Stimulated activated memory B cell treated with anti-CD40 and anti-IgM and Interleukin-4, amounts not matched to agents 10 μg/mL and 1 μg/mL and 100 μg/mL, for 72 hours (primary cell): ENCODE measurements around the gene FADS6.

Source experiments
- ATAC-seq: fragments of 150-1000 bp; cut with Tn5 transposase; 2 replicates; pipeline ENCODE4 v1.10.0; 2021
- H3K27ac Mint-ChIP-seq: one replicate; pipeline ENCODE4 v1.8.0; 2022; ENCODE audit warnings: mild to moderate bottlenecking, mixed read lengths
- H3K27me3 Mint-ChIP-seq: one replicate; pipeline ENCODE4 v1.8.0; 2022; ENCODE audit warnings: mixed read lengths
- H3K36me3 Mint-ChIP-seq: one replicate; pipeline ENCODE4 v1.8.0; 2022; ENCODE audit warnings: mixed read lengths
- H3K4me1 Mint-ChIP-seq: one replicate; pipeline ENCODE4 v1.8.0; 2022; ENCODE audit warnings: mixed read lengths
- H3K4me3 Mint-ChIP-seq: one replicate; pipeline ENCODE4 v1.8.0; 2022; ENCODE audit warnings: mild to moderate bottlenecking, moderate library complexity, mixed read lengths
- H3K9me3 Mint-ChIP-seq: one replicate; pipeline ENCODE4 v1.8.0; 2022; ENCODE audit warnings: mixed read lengths

The FADS6 gene

DNA sequence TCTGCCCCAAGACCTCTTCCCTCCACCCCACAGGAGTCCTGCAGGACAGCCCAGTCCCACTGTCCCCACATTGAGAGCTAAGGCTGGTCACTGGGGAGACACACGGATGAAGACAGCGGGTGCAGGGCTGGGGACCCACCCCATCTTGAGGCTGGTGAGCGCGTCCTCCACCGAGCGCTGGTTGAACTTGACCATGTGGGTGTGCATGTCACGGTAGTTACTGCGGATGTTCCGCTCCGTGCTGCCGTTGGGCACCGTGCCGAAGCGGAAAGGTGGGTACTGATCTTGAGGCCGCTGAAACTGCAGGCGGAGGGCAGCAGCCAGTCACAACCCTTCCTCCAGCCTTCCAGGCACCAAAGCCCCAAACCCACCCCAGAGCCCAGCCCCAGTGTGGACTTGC, 46.8 kb downstream of the FADS6 start:
- Mint-ChIP-seq H3K27ac (no peak overlapping the region), H3K36me3 (no peaks in the 10 kb centered on the region), H3K9me3 (no peaks in the 10 kb centered on the region), H3K4me3 (no peak overlapping the region), H3K27me3 (peaks cover 68% of the 10 kb centered on the region), H3K4me1 (peaks cover 12% of the 10 kb centered on the region)
- no peak for ATAC-seq

DNA sequence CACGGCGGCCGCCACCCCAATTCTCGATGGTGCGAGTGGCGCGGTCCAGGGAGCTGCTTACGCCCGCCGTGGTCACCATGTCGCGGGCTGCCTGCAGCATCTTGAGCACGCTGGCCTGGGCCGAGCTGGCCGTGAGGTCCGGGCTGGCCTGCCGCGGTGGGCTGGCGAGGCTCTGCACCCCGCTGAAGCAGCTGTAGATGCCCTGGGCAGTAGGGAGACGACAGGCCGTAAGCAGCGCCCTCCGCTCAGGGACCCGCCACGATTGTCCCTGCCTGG, 50.1 kb downstream of the FADS6 start:
- H3K4me1 Mint-ChIP-seq, result peaks cover 27% of the 10 kb centered on the region
- ATAC-seq, result no peak
- H3K9me3 Mint-ChIP-seq, result no peaks in the 10 kb centered on the region
- H3K4me3 Mint-ChIP-seq, result no peak overlapping the region
- H3K27me3 Mint-ChIP-seq, result peaks cover 35% of the 10 kb centered on the region
- peaks cover 6% of the 10 kb centered on the region for H3K36me3 Mint-ChIP-seq
- no peak overlapping the region for H3K27ac Mint-ChIP-seq

DNA sequence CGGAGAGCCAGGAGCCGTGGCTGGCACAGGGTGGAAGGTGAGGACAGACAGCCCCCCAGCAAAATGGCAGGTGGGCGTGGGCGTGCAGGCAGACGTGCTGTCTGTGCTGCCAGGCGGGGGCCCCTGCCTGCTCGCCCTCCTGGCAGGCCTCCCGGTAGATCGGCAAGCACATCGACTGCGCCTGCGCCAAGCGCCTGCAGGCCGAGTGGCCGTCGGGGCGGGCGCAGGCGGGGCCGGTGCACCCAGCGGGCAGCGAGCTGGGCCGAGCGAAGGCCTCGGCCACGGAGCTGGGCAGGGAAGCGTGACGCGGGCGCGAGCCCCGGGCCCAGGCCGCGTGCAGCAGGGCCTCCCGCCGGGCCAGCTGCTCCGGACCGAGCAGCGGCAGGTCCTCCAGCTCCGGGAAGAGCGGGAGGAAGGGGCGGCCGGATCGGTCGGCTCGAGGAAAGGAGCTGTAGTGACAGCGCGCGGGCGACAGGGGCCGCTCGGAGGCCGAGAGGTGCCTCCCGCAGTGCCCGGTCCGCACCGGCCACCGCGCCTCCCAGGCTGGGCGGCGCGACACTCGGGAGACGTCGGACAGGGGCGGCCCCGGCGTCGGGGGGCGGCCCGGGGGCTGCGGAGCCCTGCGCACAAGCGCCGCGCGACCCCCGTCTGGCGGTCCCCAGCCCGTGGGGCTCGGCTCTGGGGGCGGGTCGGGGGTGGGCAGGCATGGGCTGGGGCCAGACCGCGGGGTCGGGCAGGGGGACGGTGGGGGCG, 50.7 kb downstream of the FADS6 start:
- H3K27me3 Mint-ChIP-seq, result peaks cover 30% of the 10 kb centered on the region
- H3K27ac Mint-ChIP-seq, result no peak overlapping the region
- peaks cover 11% of the 10 kb centered on the region for H3K36me3 Mint-ChIP-seq
- H3K9me3 Mint-ChIP-seq, result no peaks in the 10 kb centered on the region
- ATAC-seq, result peak; percentile 49
- peaks cover 27% of the 10 kb centered on the region for H3K4me1 Mint-ChIP-seq
- no peak overlapping the region for H3K4me3 Mint-ChIP-seq

DNA sequence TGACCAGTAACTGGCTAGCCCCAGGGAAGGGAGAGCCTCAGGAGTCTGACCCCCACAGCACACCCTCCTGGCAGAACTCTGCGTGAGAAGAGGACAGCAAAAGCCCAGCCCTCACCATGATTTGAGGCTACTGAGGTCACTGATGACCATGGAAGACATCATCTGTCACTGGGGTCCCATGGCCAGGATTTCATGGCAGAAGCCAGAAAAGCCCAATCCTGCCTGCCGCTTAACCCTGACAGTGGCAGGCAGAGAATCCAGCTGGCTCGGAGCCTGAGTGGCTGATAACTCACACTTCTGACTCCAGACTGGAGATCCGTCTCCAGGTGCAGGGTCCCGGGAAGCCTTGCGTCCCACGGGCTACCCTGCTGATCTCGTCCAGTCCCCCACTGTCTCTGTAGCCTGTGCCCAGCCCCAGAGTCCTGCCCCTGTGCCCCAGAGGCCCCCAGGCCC, 51.3 kb downstream of the FADS6 start:
- no peak overlapping the region for H3K4me3 Mint-ChIP-seq
- H3K4me1 Mint-ChIP-seq, result peaks cover 27% of the 10 kb centered on the region
- H3K27ac Mint-ChIP-seq, result no peak overlapping the region
- peaks cover 29% of the 10 kb centered on the region for H3K27me3 Mint-ChIP-seq
- peaks cover 12% of the 10 kb centered on the region for H3K36me3 Mint-ChIP-seq
- no peaks in the 10 kb centered on the region for H3K9me3 Mint-ChIP-seq
- no peak for ATAC-seq

DNA sequence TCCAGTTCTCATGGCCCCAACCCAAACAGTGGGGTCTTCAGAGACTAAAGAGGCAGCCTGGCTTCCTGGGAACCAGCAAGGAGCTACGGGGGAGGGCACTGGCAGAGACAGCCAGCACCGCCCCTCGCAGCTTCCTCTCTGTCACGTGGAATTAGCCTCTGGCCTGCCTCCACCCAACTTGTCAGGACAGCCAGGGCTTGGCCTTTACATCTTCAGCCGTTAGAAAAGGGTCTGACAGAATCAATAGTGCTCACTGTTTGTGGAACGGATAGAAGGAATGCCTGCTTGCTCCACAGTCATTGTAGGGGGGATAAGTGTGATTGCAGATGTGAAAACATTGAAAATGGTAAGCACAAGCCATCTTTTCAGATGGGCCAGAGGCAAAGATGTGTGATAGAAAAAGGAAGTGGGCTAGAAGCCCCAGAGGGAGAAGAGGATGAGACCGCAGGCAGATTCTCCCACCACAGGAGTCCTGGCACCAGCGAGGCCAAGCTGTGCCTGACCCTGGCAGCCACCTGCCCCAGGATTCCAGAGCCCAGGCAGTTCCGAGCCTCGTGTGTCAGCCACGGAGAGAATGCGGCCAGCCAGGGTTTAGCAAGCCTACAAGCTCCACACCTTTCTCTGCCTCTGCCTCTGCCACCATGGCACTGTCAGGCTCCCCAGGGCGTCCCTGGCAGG, 52.3 kb downstream of the FADS6 start:
- ATAC-seq, result peak; percentile 55
- no peak overlapping the region for H3K4me3 Mint-ChIP-seq
- H3K4me1 Mint-ChIP-seq, result peaks cover 35% of the 10 kb centered on the region
- H3K36me3 Mint-ChIP-seq, result peaks cover 23% of the 10 kb centered on the region
- H3K9me3 Mint-ChIP-seq, result no peaks in the 10 kb centered on the region
- no peak overlapping the region for H3K27ac Mint-ChIP-seq
- H3K27me3 Mint-ChIP-seq, result peaks cover 22% of the 10 kb centered on the region

- peaks cover 44% of the 10 kb centered on the region for H3K4me1 Mint-ChIP-seq
- ATAC-seq, result no peak
- peaks cover 27% of the 10 kb centered on the region for H3K36me3 Mint-ChIP-seq
- no peak overlapping the region for H3K4me3 Mint-ChIP-seq
- H3K9me3 Mint-ChIP-seq, result no peaks in the 10 kb centered on the region
- no peak overlapping the region for H3K27ac Mint-ChIP-seq
- H3K27me3 Mint-ChIP-seq, result peaks cover 13% of the 10 kb centered on the region
Observed at GRCh38 chr17:74839990-74840852, 53.2 kb downstream of the FADS6 start.

GRCh38 chr17:74838274-74838673, 55.2 kb downstream of the FADS6 start:
- Mint-ChIP-seq H3K27me3 (peaks cover under 1% of the 10 kb centered on the region), H3K27ac (no peak overlapping the region), H3K9me3 (no peaks in the 10 kb centered on the region), H3K36me3 (peaks cover 27% of the 10 kb centered on the region), H3K4me1 (peaks cover 55% of the 10 kb centered on the region), H3K4me3 (no peak overlapping the region)
- no peak for ATAC-seq

DNA sequence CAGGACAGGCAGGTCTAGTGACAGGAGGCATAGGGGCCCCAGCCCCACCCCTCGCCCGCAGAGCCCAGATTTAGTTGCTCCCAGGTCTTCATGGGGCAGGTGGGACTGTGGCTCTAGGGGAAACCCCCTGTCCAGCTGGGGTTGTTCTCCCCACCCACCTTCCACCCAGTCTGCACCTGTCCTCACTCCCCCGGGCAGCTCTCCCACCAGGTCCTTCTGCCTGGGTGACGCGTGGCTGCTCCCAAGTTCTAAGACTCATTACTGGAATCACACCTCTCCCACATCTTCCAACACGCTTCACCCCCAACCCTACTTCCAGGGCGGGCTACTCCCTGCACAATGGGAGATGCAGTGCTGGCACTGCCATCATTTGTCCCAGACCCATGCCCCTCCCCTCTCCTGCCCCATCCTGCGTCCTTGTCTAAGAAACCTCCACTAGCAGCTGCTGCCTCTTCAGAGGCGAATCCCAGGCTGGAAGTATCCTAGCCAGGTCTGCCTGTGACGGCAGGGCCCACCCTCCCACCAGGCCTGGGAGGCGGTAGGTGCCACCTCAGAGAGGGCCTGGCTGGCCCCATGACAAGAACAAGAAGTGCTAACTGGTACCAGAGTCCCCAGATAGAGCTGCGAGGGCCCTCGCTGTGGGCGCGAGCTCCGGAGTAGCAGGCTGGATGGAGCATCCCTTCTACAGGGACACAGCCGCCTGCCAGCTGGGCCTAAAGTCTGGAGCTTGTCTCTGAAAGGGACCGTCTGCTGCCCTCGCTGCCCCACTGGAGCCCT, 56.6 kb downstream of the FADS6 start:
- Mint-ChIP-seq H3K9me3 (no peaks in the 10 kb centered on the region), H3K4me3 (no peak overlapping the region), H3K27me3 (no peaks in the 10 kb centered on the region), H3K27ac (no peak overlapping the region), H3K36me3 (peaks cover 27% of the 10 kb centered on the region), H3K4me1 (peaks cover 66% of the 10 kb centered on the region)
- no peak for ATAC-seq

GRCh38 chr17:74836191-74836590, 57.2 kb downstream of the FADS6 start:
- no peaks in the 10 kb centered on the region for H3K9me3 Mint-ChIP-seq
- no peaks in the 10 kb centered on the region for H3K27me3 Mint-ChIP-seq
- ATAC-seq, result no peak
- no peak overlapping the region for H3K4me3 Mint-ChIP-seq
- H3K27ac Mint-ChIP-seq, result no peak overlapping the region
- H3K36me3 Mint-ChIP-seq, result peaks cover 32% of the 10 kb centered on the region
- peaks cover 59% of the 10 kb centered on the region for H3K4me1 Mint-ChIP-seq

DNA sequence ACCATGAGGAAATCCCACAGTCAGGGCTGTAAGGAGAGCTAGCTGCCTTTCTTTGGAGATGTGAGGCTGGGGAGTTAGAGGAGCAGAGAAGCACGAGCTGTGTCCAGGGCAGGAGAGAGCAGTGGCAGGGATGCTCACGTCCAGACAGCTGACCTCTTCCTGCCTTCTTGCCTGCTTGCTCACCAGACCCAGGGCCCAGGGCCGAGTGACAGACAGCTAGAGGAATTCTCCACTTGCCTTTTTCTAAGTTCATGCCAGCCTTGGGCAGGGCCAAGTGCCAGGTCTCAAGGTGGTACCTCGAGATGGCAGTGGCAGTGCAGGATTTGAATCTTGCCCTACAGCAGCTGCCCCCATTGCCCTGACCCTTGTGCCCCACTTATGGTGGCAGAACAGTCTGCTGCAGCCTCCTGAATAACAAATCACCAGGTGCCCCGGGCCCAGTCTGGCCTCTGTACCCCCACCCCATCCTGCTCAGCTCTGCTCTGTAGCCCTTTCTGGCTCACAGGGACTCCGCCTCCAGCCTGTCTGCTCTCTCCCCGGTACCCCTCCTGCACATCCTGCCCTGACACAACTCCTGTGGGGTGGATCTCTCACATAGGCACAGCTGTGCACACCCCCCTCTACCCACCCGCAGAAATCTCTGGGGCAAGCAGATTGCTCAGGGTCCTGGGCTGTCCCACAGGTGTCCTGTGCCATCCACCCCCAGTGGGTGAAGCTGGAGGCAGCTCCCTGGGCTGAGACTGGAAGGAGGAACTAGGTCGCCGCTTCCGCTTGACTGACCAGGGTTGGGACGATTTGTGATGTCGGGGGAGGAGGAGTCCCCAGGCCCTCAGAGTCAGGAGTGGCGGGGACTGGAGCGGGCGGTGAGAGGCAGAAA, 59.7 kb downstream of the FADS6 start:
- Mint-ChIP-seq H3K36me3 (peaks cover 42% of the 10 kb centered on the region), H3K4me1 (peaks cover 48% of the 10 kb centered on the region), H3K4me3 (no peak overlapping the region), H3K27me3 (no peaks in the 10 kb centered on the region), H3K9me3 (no peaks in the 10 kb centered on the region), H3K27ac (peak overlapping the region; percentile 65)
- ATAC-seq, result peak; percentile 81

GRCh38 chr17:74832421-74832820, 61.0 kb downstream of the FADS6 start:
- Mint-ChIP-seq H3K4me1 (peaks cover 48% of the 10 kb centered on the region), H3K4me3 (no peak overlapping the region), H3K36me3 (peaks cover 31% of the 10 kb centered on the region), H3K9me3 (no peaks in the 10 kb centered on the region), H3K27me3 (no peaks in the 10 kb centered on the region), H3K27ac (peak overlapping the region; percentile 65)
- peak; percentile 69 for ATAC-seq

DNA sequence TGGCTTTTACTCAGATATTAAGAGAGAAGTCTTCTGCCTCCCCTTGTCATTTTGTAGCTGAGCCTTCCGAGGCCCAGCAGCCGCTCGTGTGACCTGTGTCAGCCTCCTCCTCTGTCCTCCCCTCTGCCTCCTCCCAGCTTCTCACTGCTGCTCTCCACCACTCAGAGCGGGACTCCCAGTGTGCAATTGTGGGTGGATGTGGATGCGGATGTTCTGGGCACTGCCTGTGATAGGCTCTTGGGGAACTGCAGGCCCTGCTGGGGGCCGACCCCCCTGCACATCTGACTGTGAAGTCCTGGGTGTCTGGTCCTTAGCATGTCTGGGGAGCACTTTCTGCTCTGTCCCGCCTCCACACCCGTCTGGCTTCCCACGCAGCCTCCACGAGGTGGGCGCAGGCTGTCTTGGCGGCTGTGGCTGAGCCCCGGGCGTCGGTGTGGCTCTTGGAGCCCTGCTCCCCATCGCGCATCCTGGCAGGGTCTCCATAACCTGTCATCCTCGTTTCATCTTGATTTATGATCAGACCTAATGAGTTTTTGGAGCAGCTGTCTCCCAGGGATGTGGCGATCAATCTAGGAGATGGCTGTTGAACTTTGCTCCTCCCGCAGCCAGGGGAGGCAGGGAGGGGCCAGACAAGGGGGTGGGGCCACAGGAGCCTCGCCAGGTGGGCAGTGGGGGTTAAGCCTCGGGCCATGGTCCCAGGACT, 61.8 kb downstream of the FADS6 start:
- Mint-ChIP-seq H3K27me3 (no peaks in the 10 kb centered on the region), H3K36me3 (peaks cover 25% of the 10 kb centered on the region), H3K4me1 (peaks cover 46% of the 10 kb centered on the region), H3K27ac (peak overlapping the region; percentile 65), H3K9me3 (no peaks in the 10 kb centered on the region), H3K4me3 (no peak overlapping the region)
- ATAC-seq, result no peak

DNA sequence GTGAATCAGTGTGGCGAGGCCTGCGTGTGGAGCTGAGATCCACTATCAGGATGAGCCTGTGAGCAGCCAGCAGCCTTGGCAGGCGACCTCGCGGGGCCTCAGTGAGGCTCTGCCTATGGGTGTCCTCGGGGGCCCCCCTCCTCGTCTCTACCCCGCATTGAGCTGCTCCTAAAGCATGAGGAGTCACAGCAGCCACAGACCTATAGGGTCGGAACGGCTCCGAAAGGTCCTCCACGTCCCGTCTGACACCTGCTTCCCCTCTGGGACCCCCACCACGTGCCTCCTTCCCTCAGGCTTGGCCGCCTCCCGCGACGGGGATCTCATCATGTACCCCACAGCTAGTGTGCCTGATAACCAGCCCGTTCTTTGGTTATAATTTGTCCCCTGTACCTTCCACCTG, 62.6 kb downstream of the FADS6 start:
- peaks cover 18% of the 10 kb centered on the region for H3K36me3 Mint-ChIP-seq
- H3K9me3 Mint-ChIP-seq, result no peaks in the 10 kb centered on the region
- H3K27ac Mint-ChIP-seq, result no peak overlapping the region
- no peak overlapping the region for H3K4me3 Mint-ChIP-seq
- H3K4me1 Mint-ChIP-seq, result peaks cover 38% of the 10 kb centered on the region
- no peak for ATAC-seq
- no peaks in the 10 kb centered on the region for H3K27me3 Mint-ChIP-seq

GRCh38 chr17:74827800-74828199, 65.6 kb downstream of the FADS6 start:
- ATAC-seq, result no peak
- Mint-ChIP-seq H3K36me3 (peaks cover 25% of the 10 kb centered on the region), H3K4me3 (no peak overlapping the region), H3K27me3 (no peaks in the 10 kb centered on the region), H3K4me1 (peaks cover 9% of the 10 kb centered on the region), H3K27ac (no peak overlapping the region), H3K9me3 (no peaks in the 10 kb centered on the region)
